Ovary (tissue), 9 donors: ENCODE results near the gene NAV2. TPM values are rescaled to one million over a fixed set of nuclear protein-coding genes. Genes with fewer than 3 reads are reported as not detected.

Experiments
- DNase-seq, 5 donors: peaks; one replicate each; pipeline ENCODE4 v3.0.0-alpha.2; 2019 to 2020
- H3K27ac ChIP-seq, 2 donors: fragments of 200-600 bp; one replicate each; pipeline versions ENCODE4 v1.5.1 to v1.8.0; 2019 to 2022
- H3K27me3 ChIP-seq: fragments of 200-600 bp; one replicate; pipeline ENCODE4 v1.8.0; 2022
- H3K36me3 ChIP-seq: fragments of 200-600 bp; sonication (generic); one replicate; pipeline ENCODE4 v1.5.1; 2019
- H3K4me1 ChIP-seq: one replicate; pipeline ENCODE4 v1.8.1; 2013; ENCODE audit warnings: mild to moderate bottlenecking, moderate library complexity; ENCODE audit not compliant: insufficient read depth
- H3K4me3 ChIP-seq: fragments of 200-600 bp; sonication (generic); one replicate; pipeline ENCODE4 v1.5.1; 2017
- H3K9me3 ChIP-seq, 2 donors: fragments of 200-600 bp in 1 of 2; sonication (generic) in 1 of 2; one replicate each; pipeline versions ENCODE4 v1.5.1 to v1.8.1; 2013 to 2019; ENCODE audit warnings: mild to moderate bottlenecking in 1 of 2, moderate library complexity in 1 of 2
- CTCF ChIP-seq, 3 donors: fragments of 450-650 bp in 2 of 3; fragments of 200-600 bp in 1 of 3; IDR thresholded peaks; one replicate each; pipeline versions ENCODE4 v1.5.1 to v1.8.0; 2016 to 2022; ENCODE audit warnings: antibody characterized with exemption in 3 of 3, mild to moderate bottlenecking in 1 of 3
- EP300 ChIP-seq: sonication (generic); formaldehyde crosslinking; IDR thresholded peaks from one replicate; pipeline ENCODE4 v1.6.1; 2017; ENCODE audit warnings: antibody characterized with exemption
- POLR2A ChIP-seq: fragments of 450-650 bp; IDR thresholded peaks from one replicate; pipeline ENCODE4 v1.6.1; 2017; ENCODE audit warnings: antibody characterized with exemption, mild to moderate bottlenecking, moderate library complexity
- WGBS, 3 donors: extraction: QIAGEN DNeasy Blood & Tissue Kit in 1 of 3; methylation state at CpG; one replicate each; pipeline versions ENCODE4 v1.1.5 to v1.1.7; 2013 to 2017; 5-methylcytosine and 5-hydroxymethylcytosine counted together
- intact Hi-C, 4 donors: fragments of 100-400 bp; cut with DNase I; formaldehyde crosslinking; loops; one replicate each; pipeline versions ENCODE4 v1.11.0 to v1.15.1; 2022 to 2023
- polyA plus RNA-seq, 2 donors: library from polyadenylated mRNA; stranded (reverse); fragments of 200-250 nt in 1 of 2; fragments of 350-450 nt in 1 of 2; fragmentation: Illumina TruSeq in 1 of 2; extraction: RNeasy Lipid Tissue Mini Kit (QIAGEN cat#74804) in 1 of 2; gene quantifications; one replicate each; pipeline ENCODE4 v1.2.3, GENCODE V29; 2013 to 2014
- total RNA-seq, 7 donors: library from RNA; depleted of rRNA in 2 of 7; stranded (reverse); fragments of >200 nt in 2 of 7; fragmentation: NEBNext Ultra II Directional in 3 of 7; extraction: Animal tissue kit (Norgen Biotek cat#: 25700) in 3 of 7; gene quantifications; one replicate each; pipeline versions ENCODE4 v1.1.0 to v1.2.4, GENCODE V29; 2016 to 2023
- donor health status: DM: no; HTN: no; CAD: no; lungs with moderate emphysema.
- donor health status: DM: no; HTN: no; CAD: no.
- donor health status: Bipolar disorder and iron deficiency.
- donor health status: DM: yes; HTN: yes; CAD: no.
- donor health status: DM: no; HTN: no; CAD: no.
- donor health status: DM: yes; HTN: yes; CAD: no.

NAV2 gene
- total and polyA plus RNA-seq, 9 donors, result 2.9 to 14.1 (median 7.8) TPM

DNA sequence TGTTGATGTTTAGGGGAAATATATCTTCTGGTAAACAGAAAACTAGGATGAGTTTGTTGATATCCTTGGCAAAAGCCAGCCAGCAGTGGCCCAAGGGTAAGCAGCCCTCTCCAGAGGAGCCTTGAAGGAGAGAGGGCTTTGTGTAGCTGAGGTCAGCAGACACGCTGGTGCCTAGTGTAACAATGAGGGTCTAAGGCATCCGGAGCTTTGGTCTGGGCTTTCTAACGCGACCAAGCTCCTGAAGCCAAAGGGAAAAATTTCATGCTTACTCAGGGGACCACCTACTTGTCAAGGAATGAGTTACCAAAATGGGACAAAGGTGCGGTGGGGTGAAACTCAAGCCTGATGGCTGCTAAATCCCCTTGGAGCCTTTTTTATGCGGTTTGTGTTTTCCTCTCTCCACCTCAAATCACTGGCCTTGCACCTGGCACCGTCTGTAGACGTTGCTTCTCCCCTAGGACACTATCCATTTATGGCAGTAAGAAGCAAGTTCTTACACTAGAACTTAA lies 312.7 kb downstream of the NAV2 start:
- 60 to 79% (median 67%) methylated on average over 8 of the region's 8 CpGs for WGBS, 3 donors
- H3K4me1 ChIP-seq, result peaks cover 9% of the 10 kb centered on the region
- intact Hi-C loops, result no loop called here
- TF ChIP-seq POLR2A (no peak), EP300 (no peak), CTCF (IDR thresholded peaks at IDR 0.05) (no peak)
- no peaks in the 10 kb centered on the region for H3K36me3 ChIP-seq
- H3K9me3 ChIP-seq, result no peaks in the 10 kb centered on the region
- no peak overlapping the region for H3K4me3 ChIP-seq
- no peak overlapping the region for H3K27ac ChIP-seq
- H3K27me3 ChIP-seq, result no peaks in the 10 kb centered on the region
- DNase-seq, result no peak

DNA sequence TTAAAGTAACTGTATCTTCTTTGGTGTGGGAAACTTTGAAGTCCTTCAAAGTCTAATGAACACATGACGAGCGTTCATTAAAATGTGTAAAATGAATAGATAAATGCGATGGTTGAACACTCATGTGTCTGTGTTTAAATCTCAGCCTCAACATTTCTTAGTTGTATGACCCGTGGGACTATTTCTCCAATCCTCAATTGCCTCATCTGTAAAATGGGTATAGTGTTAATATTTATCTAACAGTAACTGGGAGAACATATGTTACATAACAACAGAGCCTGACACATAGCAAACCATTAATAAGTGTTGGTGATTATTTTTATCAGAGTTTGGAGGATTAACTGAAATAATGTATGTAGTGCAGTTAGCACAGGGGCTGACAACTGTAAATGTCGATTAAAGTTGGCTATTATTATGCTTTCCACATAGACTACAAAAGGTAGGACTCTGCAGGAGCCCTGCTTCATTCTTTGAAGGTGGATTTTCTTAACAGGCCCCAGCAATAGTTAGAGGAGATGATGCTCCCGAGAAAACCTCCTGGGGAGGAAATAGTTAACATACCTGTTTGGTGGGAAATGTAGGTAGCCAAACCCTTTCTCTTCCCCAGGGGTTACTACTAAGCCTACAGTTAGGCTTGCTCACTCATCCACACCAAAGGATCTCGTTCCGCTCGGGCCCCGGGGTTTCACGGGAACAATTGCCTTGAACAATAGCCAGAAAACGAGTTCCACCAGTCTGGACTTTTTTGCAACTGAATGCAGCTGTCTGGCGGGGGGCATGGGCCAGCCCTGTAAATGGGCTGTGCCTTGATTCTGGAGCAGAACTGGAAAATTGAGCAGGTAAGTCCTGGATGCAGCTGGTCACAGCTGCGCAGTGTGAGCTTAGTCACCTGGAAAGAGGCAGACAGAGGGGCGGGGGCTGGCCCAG lies 314.3 kb downstream of the NAV2 start:
- no peak for TF ChIP-seq EP300
- TF ChIP-seq CTCF (IDR thresholded peaks at IDR 0.05), result no peak
- no peak for TF ChIP-seq POLR2A
- Histone ChIP-seq H3K4me1 (peaks cover 13% of the 10 kb centered on the region), H3K27me3 (no peaks in the 10 kb centered on the region), H3K9me3 (no peaks in the 10 kb centered on the region), H3K27ac (no peak overlapping the region), H3K4me3 (no peak overlapping the region), H3K36me3 (no peaks in the 10 kb centered on the region)
- WGBS, 3 donors, result 39 to 44% (median 42%) methylated on average over 15 of the region's 15 CpGs
- intact Hi-C loops, result no loop called here
- DNase-seq, result peak in 4 of 5 donors; percentile 35 to 54 (median 46)

- WGBS, 3 donors, result 18 to 28% (median 22%) methylated on average over 4 of the region's 4 CpGs
- intact Hi-C loops, result no loop called here
- H3K27me3 ChIP-seq, result no peaks in the 10 kb centered on the region
- H3K9me3 ChIP-seq, result no peaks in the 10 kb centered on the region
- H3K4me1 ChIP-seq, result peaks cover 16% of the 10 kb centered on the region
- DNase-seq, result no peak
- H3K27ac ChIP-seq, result no peak overlapping the region
- H3K36me3 ChIP-seq, result no peaks in the 10 kb centered on the region
- no peak overlapping the region for H3K4me3 ChIP-seq
- TF ChIP-seq CTCF (IDR thresholded peaks at IDR 0.05) (no peak), EP300 (no peak), POLR2A (no peak)
Observed at GRCh38 chr11:20027556-20028013, 314.9 kb downstream of the NAV2 start.

- no peak for TF ChIP-seq POLR2A
- no peak for TF ChIP-seq EP300
- no peak for TF ChIP-seq CTCF (IDR thresholded peaks at IDR 0.05)
- Histone ChIP-seq H3K27ac (no peak overlapping the region), H3K4me3 (no peak overlapping the region)
Observed at GRCh38 chr11:20029193-20029592, 316.6 kb downstream of the NAV2 start.

More at GRCh38 chr11:20029193-20029592, 316.6 kb downstream of the NAV2 start:
- Histone ChIP-seq H3K9me3 (no peaks in the 10 kb centered on the region), H3K27me3 (no peaks in the 10 kb centered on the region), H3K4me1 (peaks cover 11% of the 10 kb centered on the region), H3K36me3 (no peaks in the 10 kb centered on the region)
- DNase-seq, result no peak
- intact Hi-C loops, result no loop called here
- 33 to 58% (median 35%) methylated on average over 3 of the region's 3 CpGs for WGBS, 3 donors
